HCT116 (cell line): ENCODE data around the gene RBM34. TPM values are rescaled to one million over a fixed set of nuclear protein-coding genes. Genes with fewer than 3 reads are reported as not detected.

Experiments used
- ATAC-seq: fragments of 200-7000 bp; cut with Tn5 transposase; 2 replicates; pipeline ENCODE4 v1.9.1; 2020; ENCODE audit warnings: mild to moderate bottlenecking, moderate library complexity
- BruUV-seq: library from RNA; stranded (reverse); fragments of 400-500 nt; replicated peaks from 2 replicates; lab custom pipeline; 2021; lab: Mats Ljungman, UMichigan
- CTCF ChIA-PET: fragments of 300-600 bp; sonication (Branson Sonifier 250); formaldehyde crosslinking; loops from one replicate; lab custom pipeline; 2021; ENCODE audit warnings: antibody characterized with exemption; lab: Charles Lee
- POLR2A ChIA-PET: fragments of 300-600, 350-600 bp; sonication (Branson Sonifier 250); formaldehyde crosslinking; loops from one replicate; lab custom pipeline; 2021; ENCODE audit warnings: antibody characterized with exemption; lab: Charles Lee
- RAD21 ChIA-PET, 2 experiments: fragments of 300-600 bp; sonication (Branson Sonifier 250); formaldehyde crosslinking; loops; one replicate each; lab custom pipeline; 2023; ENCODE audit warnings: low total read pairs in 2 of 2; ENCODE audit not compliant: uncharacterized antibody in 2 of 2, unreplicated experiment in 2 of 2, low non-redundant PET in 1 of 2; lab: Charles Lee
- DNase-seq: peaks from one replicate; pipeline ENCODE4 v3.0.0-alpha.2; 2010; ENCODE audit warnings: low read depth, low spot score
- H2AFZ ChIP-seq: fragments of 200-600 bp; shearing (Covaris generic), sonication (generic); 2 replicates; pipeline ENCODE4 v1.6.1; 2017; ENCODE audit warnings: low read depth, mixed run types, mixed read lengths, antibody characterized with exemption, low read length; ENCODE audit not compliant: poor library complexity, severe bottlenecking
- H3K27ac ChIP-seq: 2 replicates; pipeline ENCODE4 v1.5.1; 2012; ENCODE audit warnings: low read depth, low read length
- H3K27me3 ChIP-seq: fragments of 200-600 bp; sonication (generic); 2 replicates; pipeline ENCODE4 v1.6.1; 2016; ENCODE audit warnings: mixed run types, low read length, mixed read lengths; ENCODE audit not compliant: insufficient read depth
- H3K36me3 ChIP-seq, 2 experiments: fragments of 200-500 bp in 1 of 2; fragments of 200-600 bp in 1 of 2; sonication (Bioruptor generic) in 1 of 2; sonication (generic) in 1 of 2; 2 replicates each; pipeline versions ENCODE4 v1.5.1 to v1.6.1; 2014 to 2016; ENCODE audit warnings: low read length in 2 of 2, inconsistent platforms in 1 of 2, mixed read lengths in 1 of 2, mixed run types in 1 of 2; ENCODE audit not compliant: insufficient read depth in 2 of 2, control insufficient read depth in 1 of 2
- H3K4me1 ChIP-seq, 2 experiments: fragments of 200-600 bp in 1 of 2; sonication (generic) in 1 of 2; 2 replicates each; pipeline versions ENCODE4 v1.5.1 to v1.6.1; 2012 to 2017; ENCODE audit warnings: low read length in 2 of 2, inconsistent platforms in 1 of 2, mild to moderate bottlenecking in 1 of 2, mixed read lengths in 1 of 2, mixed run types in 1 of 2, moderate library complexity in 1 of 2; ENCODE audit not compliant: insufficient read depth in 2 of 2, control insufficient read depth in 1 of 2
- H3K4me2 ChIP-seq: fragments of 200-600 bp; sonication (generic); 2 replicates; pipeline ENCODE4 v1.6.1; 2017; ENCODE audit warnings: mixed run types, low read length, mixed read lengths
- H3K4me3 ChIP-seq, 2 experiments: fragments of 200-600 bp in 1 of 2; sonication (generic) in 1 of 2; replicated peaks in 1 of 2; 2 replicates each; pipeline ENCODE4 v1.5.1; 2011 to 2016; ENCODE audit warnings: low read length in 2 of 2, control low read depth in 1 of 2, low read depth in 1 of 2, mild to moderate bottlenecking in 1 of 2, mixed read lengths in 1 of 2, mixed run types in 1 of 2
- H3K79me2 ChIP-seq: fragments of 200-600 bp; sonication (generic); 2 replicates; pipeline ENCODE4 v1.6.1; 2017; ENCODE audit warnings: mild to moderate bottlenecking, mixed run types, low read length, moderate library complexity, mixed read lengths; ENCODE audit not compliant: insufficient read depth
- H3K9ac ChIP-seq: fragments of 200-600 bp; sonication (generic); 2 replicates; pipeline ENCODE4 v1.6.1; 2016; ENCODE audit warnings: low read length, mixed read lengths
- H3K9me2 ChIP-seq: fragments of 200-600 bp; sonication (generic), shearing (Covaris generic); 2 replicates; pipeline ENCODE4 v1.6.1; 2017; ENCODE audit warnings: mixed run types, mild to moderate bottlenecking, moderate library complexity; ENCODE audit not compliant: insufficient read depth
- H3K9me3 ChIP-seq, 2 experiments: fragments of 200-500 bp in 1 of 2; fragments of 200-600 bp in 1 of 2; sonication (Bioruptor generic) in 1 of 2; sonication (generic) in 1 of 2; 2 replicates each; pipeline ENCODE4 v1.6.1; 2014 to 2017; ENCODE audit warnings: low read length in 2 of 2, mixed read lengths in 2 of 2, inconsistent platforms in 1 of 2, low read depth in 1 of 2, mild to moderate bottlenecking in 1 of 2, mixed run types in 1 of 2, moderate library complexity in 1 of 2; ENCODE audit not compliant: control insufficient read depth in 1 of 2, insufficient read depth in 1 of 2
- H4K20me1 ChIP-seq: fragments of 200-600 bp; sonication (generic), shearing (Covaris generic); 2 replicates; pipeline ENCODE4 v1.6.1; 2017; ENCODE audit warnings: mixed run types, mild to moderate bottlenecking, moderate library complexity; ENCODE audit not compliant: insufficient read depth
- CBX3 ChIP-seq: IDR thresholded peaks from 2 replicates; pipeline ENCODE4 v1.6.1; 2012; ENCODE audit warnings: low read depth
- CEBPB ChIP-seq: IDR thresholded peaks from 2 replicates; pipeline ENCODE4 v1.6.1; 2012; ENCODE audit warnings: low read depth
- CTCF ChIP-seq, 3 experiments: fragments of 200-600 bp in 1 of 3; sonication (generic) in 1 of 3; IDR thresholded peaks in 2 of 3; conservative IDR thresholded peaks in 1 of 3; 2 replicates each; pipeline ENCODE4 v1.5.1; 2012 to 2017; ENCODE audit warnings: low read depth in 2 of 3, low read length in 2 of 3, antibody characterized with exemption in 1 of 3, borderline replicate concordance in 1 of 3, control low read depth in 1 of 3, mild to moderate bottlenecking in 1 of 3, mixed read lengths in 1 of 3, mixed run types in 1 of 3, moderate library complexity in 1 of 3; ENCODE audit not compliant: insufficient read depth in 1 of 3
- EGR1 ChIP-seq: IDR thresholded peaks from 2 replicates; pipeline ENCODE4 v1.6.1; 2012; ENCODE audit warnings: low read depth
- EZH2phosphoT487 ChIP-seq: fragments of 200-600 bp; IDR thresholded peaks from 2 replicates; pipeline ENCODE4 v1.6.1; 2018; ENCODE audit warnings: antibody characterized with exemption, borderline replicate concordance
- FOSL1 ChIP-seq: IDR thresholded peaks from 2 replicates; pipeline ENCODE4 v1.6.1; 2012; ENCODE audit warnings: low read depth
- JUND ChIP-seq: IDR thresholded peaks from 2 replicates; pipeline ENCODE4 v1.6.1; 2012
- MAX ChIP-seq: IDR thresholded peaks from 2 replicates; pipeline ENCODE4 v1.6.1; 2012
- POLR2A ChIP-seq: IDR thresholded peaks from 2 replicates; pipeline ENCODE4 v1.7.0; 2011; ENCODE audit warnings: borderline replicate concordance; ENCODE audit not compliant: insufficient read depth, insufficient read length; ENCODE audit errors: extremely low read depth
- POLR2AphosphoS5 ChIP-seq: IDR thresholded peaks from 2 replicates; pipeline ENCODE4 v1.6.1; 2011; ENCODE audit warnings: mild to moderate bottlenecking, low read depth, low read length, moderate library complexity
- REST ChIP-seq: IDR thresholded peaks from 2 replicates; pipeline ENCODE4 v1.6.1; 2012; ENCODE audit warnings: low read depth
- SRF ChIP-seq: IDR thresholded peaks from 2 replicates; pipeline ENCODE4 v1.6.1; 2012; ENCODE audit warnings: low read depth
- TCF7L2 ChIP-seq: IDR thresholded peaks from 2 replicates; pipeline ENCODE4 v1.7.0; 2011; ENCODE audit warnings: borderline replicate concordance, inconsistent platforms; ENCODE audit not compliant: insufficient read depth, insufficient read length; ENCODE audit errors: extremely low read depth
- YY1 ChIP-seq: IDR thresholded peaks from 2 replicates; pipeline ENCODE4 v1.6.1; 2011; ENCODE audit warnings: low read length, low read depth, moderate library complexity, mild to moderate bottlenecking; ENCODE audit not compliant: insufficient replicate concordance; ENCODE audit errors: extremely low read depth
- ZFX ChIP-seq: fragments of 450-650 bp; IDR thresholded peaks from 2 replicates; pipeline ENCODE4 v1.6.1; 2017
- ZNF274 ChIP-seq: fragments of 200-500 bp; sonication (Bioruptor generic); IDR thresholded peaks from 2 replicates; pipeline ENCODE4 v1.6.1; 2014; ENCODE audit warnings: mild to moderate bottlenecking, low read depth, low read length, inconsistent platforms
- intact Hi-C: fragments of 100-400 bp; cut with micrococcal nuclease; formaldehyde crosslinking; loops from 2 replicates; pipeline ENCODE4 v1.10.0; 2022
- total RNA-seq: library from RNA; stranded (reverse); gene quantifications from one replicate; pipeline ENCODE4 v1.2.1, GENCODE V29; 2021; ENCODE audit not compliant: unreplicated experiment

The RBM34 gene
- total RNA-seq, 1 experiment from 2014 or later: 82.0 TPM

- Histone ChIP-seq H3K9me2 (no peaks in the 10 kb centered on the region), H4K20me1 (peaks cover 21% of the 10 kb centered on the region; the same call in 1 of the 2 replicates), H3K9me3 (no peaks in the 10 kb centered on the region), H3K27ac (no peak overlapping the region), H3K4me3 (no peak overlapping the region), H3K4me2 (no peak overlapping the region), H3K79me2 (peaks cover 36% of the 10 kb centered on the region), H3K27me3 (no peaks in the 10 kb centered on the region), H2AFZ (no peak overlapping the region), H3K9ac (no peak overlapping the region), H3K4me1 (peaks cover 4 to 11% of the 10 kb centered on the region in 2 experiments; a peak in 3 of 4 replicates), H3K36me3 (peaks cover 28 to 58% of the 10 kb centered on the region in 2 experiments; a peak in 3 of 4 replicates)
- ChIA-PET RAD21 (no interaction called here), CTCF (no interaction called here), POLR2A (no interaction called here)
- ATAC-seq (no peak), DNase-seq (no peak)
- no TSS peak for BruUV-seq
- intact Hi-C loops: no loop called here
- TF ChIP-seq POLR2AphosphoS5: no peak
- no peak for TF ChIP-seq POLR2A
- TF ChIP-seq EZH2phosphoT487: no peak
- no peak for TF ChIP-seq ZNF274
- TF ChIP-seq SRF: no peak
- no peak for TF ChIP-seq JUND
- TF ChIP-seq MAX: no peak
- no peak for TF ChIP-seq ZFX
- no peak for TF ChIP-seq CBX3
- TF ChIP-seq YY1: no peak
- TF ChIP-seq CEBPB: no peak
- no peak for TF ChIP-seq REST
- no peak for TF ChIP-seq FOSL1
- TF ChIP-seq CTCF (IDR thresholded peaks at IDR 0.05 in 2 of 3, conservative IDR thresholded peaks at IDR 0.05 in 1 of 3; ENCODE audit: borderline replicate concordance in 1 of 3, insufficient read depth in 1 of 3, low read depth in 2 of 3, low read length in 2 of 3): no peak
- no peak for TF ChIP-seq TCF7L2
- no peak for TF ChIP-seq EGR1
Observed at GRCh38 chr1:235108876-235109275, 52.2 kb downstream of the RBM34 start.
